GM19035 (cell line): ENCODE results near the gene POU5F1.

Experiments used
- ATAC-seq: cut with Tn5 transposase; IDR thresholded peaks from one replicate; pipeline ENCODE4 v1.9.1; 2021; ENCODE audit not compliant: unreplicated experiment

The POU5F1 gene

DNA sequence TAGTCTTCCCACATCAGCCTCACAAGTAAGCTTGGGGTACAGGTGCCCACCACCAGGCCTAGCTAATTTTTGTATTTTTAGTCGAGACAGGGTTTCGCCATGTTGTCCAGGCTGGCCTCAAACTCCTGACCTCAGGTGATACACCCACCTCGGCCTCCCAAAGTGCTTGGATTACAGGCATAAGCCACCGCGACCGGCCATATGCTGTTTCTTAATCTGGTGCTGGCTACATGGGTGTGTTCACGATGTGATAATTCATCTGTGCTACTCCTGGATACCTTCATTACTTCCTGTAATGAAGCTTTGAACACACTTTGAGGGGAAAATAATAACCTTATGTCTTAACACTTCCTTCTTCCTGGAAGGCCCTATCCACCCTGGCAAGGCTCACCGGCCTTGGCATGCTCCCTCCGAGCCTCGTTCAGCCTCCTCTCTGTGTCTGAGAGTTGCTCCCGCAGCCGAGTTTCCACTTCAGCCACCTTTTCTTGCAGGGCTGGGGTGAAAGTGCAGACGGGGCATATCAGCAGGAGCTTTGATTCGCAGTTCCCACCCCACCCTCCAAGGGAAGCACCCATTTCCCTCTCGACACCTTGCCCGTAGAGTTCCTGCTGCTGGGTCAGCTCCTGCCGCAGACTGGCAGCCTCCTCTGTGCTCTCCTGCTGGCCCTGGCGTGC, 26.0 kb downstream of the POU5F1 start:
- ATAC-seq = no peak

GRCh38 chr6:31143148-31143547, 27.3 kb downstream of the POU5F1 start:
- no peak for ATAC-seq

GRCh38 chr6:31142361-31142761, 28.1 kb downstream of the POU5F1 start:
- ATAC-seq = no peak

- ATAC-seq = no peak
Observed at GRCh38 chr6:31140643-31141042, 29.8 kb downstream of the POU5F1 start.

DNA sequence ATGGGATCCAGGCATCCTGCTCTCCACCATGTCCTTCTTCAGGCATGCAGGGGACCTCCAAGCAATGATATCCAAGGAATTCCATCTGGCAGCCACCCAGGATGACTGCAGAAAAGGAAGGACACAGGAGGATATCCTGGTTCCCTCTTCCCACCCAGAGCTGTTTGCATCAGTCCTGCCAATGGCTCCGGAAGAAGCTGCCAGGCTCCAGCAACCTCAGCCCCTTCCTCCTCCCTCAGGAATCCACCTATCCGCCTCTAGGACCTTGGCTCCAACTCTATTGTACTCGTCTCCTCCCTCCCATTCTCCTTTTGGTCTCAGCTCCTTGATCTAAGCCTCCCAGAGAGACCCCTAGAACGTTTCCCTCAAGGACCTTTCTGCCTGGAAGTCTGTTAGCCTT, 30.9 kb downstream of the POU5F1 start:
- no peak for ATAC-seq

DNA sequence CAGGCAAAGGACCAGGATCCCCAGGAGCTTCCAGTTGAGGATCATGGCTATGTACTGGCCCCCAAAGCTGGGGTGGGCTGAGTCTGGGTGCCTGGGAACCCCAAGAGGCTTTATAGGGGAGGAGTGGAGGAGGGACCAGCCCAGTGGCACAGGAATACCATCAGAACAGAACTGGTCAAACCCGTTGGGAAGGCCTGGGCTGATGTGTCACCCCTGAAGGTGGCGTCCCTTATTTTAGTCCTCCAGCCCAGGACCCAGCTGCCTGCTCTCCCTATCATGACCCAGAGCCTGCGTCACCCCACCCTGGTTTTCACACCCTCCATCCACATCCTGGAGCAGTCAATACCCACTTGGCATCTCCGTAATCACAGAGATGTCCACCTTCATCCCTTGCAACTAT, 31.5 kb downstream of the POU5F1 start, which contains the start of gene PSORS1C2:
PSORS1C2 (minus strand) TSS at position 85 of the 400 bp plus-strand sequence; CDS start at position 45, 40 bp downstream.
- ATAC-seq = no peak

DNA sequence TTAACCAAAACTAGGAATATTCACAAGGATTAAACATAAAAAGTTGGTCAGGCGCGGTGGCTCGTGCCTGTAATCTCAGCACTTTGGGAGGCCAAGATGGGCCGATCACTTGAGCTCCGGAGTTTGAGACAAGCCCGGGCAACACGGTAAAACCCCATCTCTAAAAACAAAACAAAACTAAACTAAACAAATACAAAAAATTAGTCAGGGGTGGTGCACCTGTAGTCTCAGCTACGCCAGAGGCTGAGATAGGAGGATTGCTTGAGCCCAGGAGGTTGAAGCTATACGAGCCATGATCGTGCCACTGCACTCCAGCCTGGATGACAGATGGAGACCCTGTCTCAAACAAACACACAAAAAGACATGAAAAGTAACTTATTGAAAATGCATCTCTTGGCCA, 34.8 kb downstream of the POU5F1 start:
- no peak for ATAC-seq

GRCh38 chr6:31132806-31133205, 37.7 kb downstream of the POU5F1 start:
- ATAC-seq = no peak

- no peak for ATAC-seq
Observed at GRCh38 chr6:31131595-31131994, 38.9 kb downstream of the POU5F1 start.

DNA sequence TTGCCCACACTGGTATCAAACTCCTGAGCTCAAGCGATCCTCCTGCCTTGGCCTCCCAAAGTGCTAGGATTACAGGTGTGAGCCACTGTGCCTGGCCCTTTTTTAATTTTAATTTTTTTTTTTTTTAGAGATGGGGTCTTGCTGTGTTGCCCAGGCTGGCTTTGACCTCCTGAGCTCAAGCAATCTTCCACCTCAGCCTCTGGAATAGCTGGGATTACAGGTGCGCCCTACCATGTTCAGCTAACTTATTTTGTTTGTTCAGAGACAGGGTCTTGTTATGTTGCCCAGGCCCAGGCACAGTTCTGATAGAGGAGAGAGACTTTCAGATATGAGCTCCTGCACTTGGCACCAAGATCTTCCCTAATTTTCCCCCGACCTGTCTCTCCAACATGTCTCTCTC, 39.7 kb downstream of the POU5F1 start:
- no peak for ATAC-seq

GRCh38 chr6:31129130-31129529, 41.4 kb downstream of the POU5F1 start:
- ATAC-seq = no peak

DNA sequence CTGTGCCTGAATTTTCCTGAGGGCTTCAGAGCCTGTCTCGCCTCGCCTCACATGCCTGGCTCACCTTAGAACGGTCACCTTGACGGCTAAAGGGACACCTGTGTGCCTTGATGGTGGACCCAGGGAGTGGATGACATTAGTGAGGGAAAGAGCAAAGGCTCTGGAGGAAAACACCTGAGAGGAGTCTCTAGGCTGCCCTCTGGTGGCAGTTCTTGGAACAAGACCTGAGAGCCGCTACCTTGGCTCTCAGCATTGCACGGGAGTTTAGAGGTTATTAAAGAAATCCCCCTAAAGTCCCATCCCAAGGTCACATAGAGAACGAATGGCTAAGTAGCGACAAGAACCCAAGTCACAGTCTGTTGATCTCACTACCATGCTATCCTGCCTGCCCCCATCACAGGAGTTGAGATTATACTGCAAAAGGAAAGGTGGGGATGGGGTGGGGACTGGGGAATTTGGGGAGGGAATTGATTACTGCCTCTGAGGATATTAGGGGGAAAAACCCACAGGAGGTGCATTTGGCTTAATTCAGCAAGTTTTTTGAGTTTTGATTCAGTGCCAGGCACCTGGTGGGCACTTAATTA, 42.3 kb downstream of the POU5F1 start:
- no peak for ATAC-seq

DNA sequence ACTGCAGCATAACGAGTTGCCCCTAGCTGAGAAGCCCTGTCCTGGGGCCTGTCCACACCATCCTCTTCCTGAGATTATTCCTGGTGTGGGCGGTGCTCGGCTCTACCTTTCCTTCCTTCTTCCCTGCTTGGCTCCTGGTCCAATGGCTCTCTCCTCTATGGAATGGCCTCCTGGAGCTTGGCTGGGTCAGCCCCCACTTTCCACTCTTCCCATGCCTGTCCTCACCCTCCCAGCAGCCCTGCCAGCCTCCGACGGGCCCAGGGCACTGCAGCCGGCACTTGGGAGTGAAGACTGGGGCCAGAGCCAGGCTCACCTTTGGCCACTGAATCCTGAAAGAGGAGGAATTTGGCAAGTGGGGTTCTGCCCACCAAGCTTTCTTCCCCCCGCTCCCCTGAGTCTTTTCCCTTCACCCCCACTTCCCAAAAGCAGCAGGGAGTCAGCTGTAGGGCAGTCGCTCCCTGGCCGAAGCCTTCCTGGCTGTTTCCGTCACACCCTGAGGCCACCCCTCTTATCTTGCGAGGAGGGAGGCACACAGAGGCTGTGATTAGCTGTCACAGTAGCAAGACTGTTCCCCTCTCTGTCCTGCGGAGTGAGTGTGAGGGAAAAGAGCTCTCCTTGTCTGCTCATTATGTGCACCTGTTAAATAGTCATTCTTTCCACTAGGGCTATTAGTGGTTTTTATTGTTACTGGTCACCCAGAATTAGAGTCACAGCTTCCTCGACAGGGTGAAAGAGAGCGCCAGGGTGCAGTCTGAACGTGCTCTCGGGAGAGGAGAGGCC, 43.9 kb downstream of the POU5F1 start:
- no peak for ATAC-seq

GRCh38 chr6:31125586-31126363, 44.7 kb downstream of the POU5F1 start:
- no peak for ATAC-seq

DNA sequence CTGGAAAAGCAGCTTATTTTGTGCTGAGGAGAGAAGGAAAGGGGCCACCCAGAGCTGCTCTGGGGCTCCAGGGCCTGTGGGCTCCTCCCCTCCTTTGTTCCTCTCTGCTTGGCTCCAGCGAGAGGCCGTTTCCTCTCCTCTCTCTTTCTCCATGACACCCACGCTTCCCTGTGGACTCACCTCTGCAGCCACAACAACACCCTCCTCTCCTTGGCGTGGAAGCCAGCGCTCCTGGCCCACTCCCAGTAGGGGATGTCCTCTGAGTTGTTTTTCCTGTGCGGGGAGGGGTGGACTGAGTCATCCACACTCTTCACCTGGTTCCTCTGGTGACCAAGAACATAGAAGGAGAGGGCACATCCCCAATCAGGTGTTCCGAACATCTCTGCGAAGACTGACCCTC, 45.3 kb downstream of the POU5F1 start:
- no peak for ATAC-seq

DNA sequence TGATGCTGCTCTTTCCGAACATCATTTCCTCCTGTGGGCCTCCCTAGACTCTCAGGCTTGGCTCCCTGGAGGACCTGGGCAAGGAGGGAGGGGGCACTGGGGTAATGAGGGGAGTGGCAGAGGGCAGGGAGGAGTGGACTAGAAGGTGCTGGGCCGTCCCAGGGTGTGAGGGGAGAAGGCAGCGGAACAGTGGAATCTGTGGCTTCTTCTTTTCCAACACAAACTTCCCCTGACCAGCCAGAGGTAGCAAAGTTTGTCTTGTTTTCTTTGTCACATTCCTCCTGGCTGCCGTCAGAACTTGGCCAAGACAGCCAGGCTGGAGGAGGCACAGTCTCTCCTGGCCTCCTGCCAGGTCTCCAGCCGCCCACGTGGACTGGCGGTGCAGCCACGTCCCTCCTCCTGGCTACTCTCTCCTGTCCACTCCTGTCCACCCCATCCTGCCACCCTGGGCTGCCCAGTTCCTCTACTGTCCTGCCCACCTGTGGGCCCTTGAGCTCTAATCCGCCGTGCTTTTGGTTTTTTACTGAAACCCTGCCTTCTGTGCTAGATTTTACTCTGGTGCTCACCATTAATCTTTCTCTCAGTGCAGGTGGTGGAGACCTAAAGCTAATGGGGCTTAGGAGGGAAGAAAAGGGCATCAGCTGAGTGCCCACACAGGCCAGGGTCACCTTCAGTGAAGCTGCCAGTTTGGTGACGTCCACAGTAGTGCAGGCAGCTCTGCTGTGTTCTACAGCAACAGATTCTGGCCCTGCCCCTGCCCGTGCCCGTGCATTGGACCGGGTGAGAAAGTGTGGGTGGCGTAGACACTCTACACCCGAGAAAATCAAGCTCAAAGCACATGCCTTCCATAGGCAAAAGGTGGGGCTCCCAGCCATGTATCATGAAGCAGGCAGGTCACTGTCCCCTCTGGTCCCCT, 47.4 kb downstream of the POU5F1 start:
- no peak for ATAC-seq

- ATAC-seq = no peak
Observed at GRCh38 chr6:31121131-31121790, 49.2 kb downstream of the POU5F1 start.

DNA sequence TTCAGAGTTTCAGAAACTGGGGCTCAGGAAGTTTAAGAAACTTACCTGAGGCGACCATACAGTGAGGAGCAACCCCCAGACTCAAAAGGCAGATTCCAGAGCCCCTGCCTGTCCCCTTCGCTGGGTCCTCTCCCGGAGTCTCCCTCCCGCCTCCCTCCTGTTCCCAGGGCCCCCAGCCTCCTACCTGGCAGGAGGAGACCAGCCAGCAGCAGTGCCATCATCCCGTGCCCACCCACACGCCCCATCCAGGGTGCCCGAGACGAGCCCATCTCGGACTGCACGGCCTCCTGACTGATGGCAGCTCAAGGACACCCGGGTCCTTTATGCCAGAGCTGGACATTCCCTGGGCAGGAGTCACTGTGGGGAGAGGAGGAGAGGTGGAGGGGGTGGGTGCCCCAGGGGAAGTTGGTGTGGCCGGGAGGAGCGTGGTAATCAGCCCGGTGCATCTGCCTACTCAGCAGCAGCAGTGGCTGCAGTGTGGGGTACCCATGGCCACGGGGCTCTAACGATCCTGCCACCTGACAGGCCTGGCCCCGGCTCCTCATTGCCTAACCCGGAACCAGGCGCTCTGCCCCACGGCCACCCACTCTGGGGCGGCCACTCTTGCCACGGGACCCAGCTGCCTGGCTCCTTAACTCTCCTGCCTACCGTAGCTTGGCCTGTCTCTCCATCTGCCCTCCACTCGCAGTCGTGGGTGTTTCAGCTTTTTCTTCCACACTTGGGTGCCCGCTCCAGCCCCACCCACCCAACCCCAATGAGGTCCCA, 50.1 kb downstream of the POU5F1 start, which contains the start of gene CDSN:
CDSN (minus strand) TSS at position 296 of the 765 bp plus-strand sequence; CDS start at position 269, 27 bp downstream.
- no peak for ATAC-seq

GRCh38 chr6:31118178-31118577, 52.3 kb downstream of the POU5F1 start:
- ATAC-seq = no peak
